HG03039 (cell line): ENCODE results near the gene SALL1.

Experiments used
- ATAC-seq: cut with Tn5 transposase; IDR thresholded peaks from one replicate; pipeline ENCODE4 v1.9.1; 2021; ENCODE audit warnings: mild to moderate bottlenecking, moderate library complexity; ENCODE audit not compliant: unreplicated experiment

Gene SALL1

DNA sequence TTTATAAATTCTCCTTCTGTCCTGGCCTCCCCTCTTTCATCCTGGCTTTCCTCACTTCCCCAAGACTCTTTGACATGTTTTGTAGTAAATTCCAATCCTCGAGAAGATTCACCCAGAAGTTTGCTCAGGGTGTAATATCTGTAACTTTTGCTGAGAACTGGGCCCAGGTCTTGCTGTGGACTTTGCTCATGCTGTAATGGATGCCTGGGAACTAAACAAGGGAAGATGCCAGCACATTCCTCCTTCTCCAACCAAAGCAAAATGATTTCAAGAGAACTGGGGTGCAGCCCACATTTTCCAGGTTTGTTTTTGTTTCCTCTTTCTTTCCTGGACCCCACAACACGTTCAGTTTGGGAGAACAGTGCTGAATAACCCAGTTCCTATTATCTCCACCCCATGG is 6.6 kb upstream of the SALL1 start:
- ATAC-seq, result no peak

DNA sequence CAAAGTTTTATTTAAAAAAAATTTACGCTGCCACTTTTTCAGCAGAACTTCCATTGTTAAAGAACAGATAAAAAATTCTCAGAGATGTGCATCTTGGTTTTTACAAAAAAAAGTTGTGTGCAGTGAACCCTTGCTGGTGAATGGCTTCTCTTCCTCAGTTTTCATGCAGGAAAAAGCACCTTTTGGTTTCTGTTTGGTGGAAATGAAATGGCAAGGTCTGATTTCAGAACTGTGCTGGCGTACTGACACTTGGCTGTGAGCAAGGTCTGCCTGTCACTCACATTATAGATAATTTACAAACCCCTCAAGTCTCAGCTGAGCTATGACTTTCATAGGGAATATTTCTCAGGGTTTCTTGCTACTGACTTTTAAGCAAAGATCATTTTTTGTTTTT is 5.7 kb upstream of the SALL1 start:
- no peak for ATAC-seq

DNA sequence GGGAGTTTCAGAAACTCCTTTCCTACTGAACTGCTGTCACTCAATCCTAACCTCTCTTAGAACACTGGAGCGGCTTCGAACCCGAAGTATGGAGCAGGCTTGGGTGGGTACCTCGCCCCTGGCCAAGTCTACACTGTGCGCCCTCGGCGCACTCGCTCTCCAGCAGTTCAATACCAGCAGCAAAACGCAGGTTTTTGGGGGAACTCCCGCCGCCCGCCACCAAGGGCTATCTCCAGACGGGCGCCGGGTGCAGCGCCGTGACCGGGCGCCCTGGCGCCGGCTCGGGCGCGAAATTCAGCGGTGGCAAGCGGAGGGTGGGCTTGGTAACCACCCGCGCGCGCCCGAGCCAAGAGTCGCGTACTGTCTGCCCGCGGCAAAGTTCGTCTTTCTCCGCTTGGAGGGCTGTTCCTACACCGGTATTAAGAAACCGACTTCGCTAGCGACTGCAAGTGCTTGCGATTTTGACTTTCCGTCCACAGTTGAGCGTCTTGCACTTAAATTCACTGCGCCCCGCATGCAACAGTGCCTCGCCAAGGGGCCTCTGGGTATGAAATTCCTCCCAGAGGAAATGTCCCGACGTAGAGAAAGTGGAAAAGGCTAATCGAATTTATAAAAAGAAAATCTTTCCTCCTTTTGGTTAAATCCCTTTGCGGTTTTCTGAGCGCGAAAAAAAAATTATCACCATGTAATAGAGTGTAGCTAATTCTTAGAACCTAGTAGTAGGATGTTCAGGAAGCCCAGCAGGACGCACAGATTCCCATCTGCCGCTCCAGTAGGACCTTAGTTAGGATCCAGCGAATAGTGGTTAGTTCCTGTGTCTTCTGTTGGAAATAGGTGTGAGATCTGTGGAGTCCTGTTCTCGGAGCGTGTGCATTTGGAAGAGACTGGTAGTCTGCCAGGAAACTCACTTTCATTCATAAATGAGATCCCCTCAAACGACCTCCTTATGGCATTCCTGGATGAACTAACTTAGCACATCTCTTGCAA is 5.0 kb upstream of the SALL1 start:
- no peak for ATAC-seq

DNA sequence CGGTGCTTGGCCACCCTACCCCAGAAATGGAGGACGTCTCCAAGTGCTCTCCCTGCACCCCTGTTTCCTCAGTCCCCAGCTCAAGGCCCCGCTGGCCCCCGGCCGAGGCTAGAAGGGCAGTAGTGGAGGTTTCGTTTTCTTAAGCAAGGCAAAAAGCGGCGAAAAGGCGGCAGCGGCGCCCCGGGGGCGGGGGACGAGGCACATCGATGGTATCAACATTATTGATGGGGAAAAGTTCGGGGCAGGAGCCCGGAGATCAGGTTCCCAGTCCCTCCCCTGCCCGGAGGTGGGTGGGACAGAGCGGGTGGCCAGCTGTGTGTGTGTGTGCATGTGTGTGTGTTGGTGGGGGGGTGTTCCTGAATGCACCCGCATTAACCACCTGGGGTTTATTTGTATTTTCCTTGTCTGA is 4.1 kb upstream of the SALL1 start:
- ATAC-seq, result no peak

DNA sequence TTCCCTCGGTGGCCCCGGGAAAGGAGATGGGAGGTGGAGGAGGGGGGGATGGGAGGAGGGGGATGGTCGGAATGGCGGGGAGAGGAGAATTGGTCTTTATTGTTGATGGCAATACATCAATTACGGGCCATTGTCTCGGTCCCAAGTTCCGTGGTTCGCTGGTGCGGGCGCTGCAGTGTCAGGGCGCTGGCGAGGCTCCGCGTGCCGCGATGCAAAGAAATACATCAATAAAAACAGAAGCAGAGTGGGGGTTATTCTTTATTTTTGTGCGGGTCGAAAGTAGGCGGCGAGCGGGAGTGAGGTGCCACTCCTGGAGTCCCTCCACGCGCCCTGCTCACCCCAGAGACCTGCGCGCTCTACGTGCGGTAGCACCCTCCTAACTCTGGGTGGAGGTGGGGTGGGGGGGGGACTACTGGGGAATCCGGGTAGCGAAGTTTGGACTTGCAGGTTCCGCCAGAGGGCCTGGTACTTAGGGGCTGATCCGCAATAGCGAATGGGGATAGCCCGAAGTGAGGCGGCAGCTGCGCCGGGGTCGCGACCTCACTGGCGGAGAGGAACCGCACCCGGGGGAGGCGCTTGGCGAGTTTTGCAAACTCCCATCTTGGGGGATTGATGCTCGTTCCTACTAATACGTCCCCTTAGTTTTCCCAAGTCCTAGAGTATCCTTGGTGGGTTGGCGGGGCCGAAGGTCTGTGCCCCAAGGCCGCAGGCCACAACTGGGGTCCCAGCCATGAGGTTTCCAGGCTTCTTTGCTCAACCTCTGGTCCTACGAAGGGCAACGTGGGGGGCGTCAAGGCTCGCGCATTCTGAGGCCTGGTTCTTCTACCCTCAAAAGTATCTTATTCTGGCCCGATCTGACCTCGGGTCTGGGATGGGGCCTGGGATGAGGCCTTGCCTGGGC is 3.5 kb upstream of the SALL1 start:
- ATAC-seq, result no peak

DNA sequence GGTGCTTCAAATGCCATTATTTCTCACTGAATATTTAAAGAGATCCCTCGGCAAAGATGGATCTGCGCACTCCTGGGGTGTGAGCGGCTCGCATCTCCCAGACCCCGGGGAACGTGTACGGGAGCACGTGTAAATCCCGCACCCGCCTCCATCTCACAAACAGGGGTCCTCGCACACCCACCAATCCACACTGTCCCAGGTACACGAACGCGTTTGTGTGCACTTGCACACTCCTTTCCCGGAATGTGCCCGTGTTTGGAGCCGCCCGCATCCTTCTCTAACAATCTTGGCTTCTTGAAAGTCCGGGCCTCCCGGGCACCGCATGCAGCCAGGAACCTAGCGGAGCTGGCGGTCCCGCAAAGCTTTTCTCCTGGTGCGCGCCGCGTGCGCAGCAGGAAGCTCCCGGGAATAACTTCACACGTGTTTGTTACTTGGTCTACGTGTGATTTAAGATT is 2.5 kb upstream of the SALL1 start:
- no peak for ATAC-seq

DNA sequence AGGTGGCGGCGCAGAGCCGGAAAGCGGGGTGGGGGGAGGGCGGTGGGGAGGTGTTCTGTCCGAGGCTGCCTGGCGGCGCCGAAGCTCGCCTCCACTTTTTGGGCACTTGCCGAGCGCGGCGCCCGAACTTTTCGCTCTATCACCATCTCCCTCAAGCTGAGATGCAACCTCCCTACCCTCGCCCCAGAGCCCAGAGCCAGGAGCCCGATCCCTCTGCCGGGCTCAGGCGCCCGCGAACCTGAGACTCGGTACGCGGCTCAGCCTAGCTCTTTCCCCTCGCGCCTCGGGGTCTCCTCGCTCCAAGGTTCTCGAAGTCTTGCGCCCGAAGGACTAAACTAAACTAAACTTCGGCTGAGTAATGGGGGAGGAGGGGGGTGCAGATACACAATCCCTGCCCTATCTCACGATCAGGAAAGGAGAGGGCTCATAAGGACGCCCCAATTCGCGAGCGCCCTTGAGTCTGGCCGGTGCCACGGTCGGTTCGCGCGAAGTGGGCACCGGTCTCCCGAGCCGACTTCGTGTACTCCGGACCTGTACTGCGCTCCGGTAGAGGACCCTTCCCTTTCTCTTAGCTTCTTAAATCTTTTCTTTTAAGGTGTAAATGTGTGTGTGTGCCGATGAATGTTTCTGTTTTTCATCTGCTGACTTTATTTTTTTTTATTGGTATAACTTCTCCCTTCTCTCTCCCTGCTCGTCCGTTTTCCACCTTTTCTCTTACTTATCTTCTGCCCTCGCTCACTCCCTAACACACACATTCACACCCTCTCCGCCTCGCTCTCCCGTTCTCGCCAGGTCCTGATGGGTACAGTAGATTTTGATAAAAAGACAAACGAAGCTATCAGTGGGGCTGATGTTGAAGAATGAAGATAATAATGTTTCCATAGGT is 1.9 kb upstream of the SALL1 start:
- ATAC-seq, result no peak

DNA sequence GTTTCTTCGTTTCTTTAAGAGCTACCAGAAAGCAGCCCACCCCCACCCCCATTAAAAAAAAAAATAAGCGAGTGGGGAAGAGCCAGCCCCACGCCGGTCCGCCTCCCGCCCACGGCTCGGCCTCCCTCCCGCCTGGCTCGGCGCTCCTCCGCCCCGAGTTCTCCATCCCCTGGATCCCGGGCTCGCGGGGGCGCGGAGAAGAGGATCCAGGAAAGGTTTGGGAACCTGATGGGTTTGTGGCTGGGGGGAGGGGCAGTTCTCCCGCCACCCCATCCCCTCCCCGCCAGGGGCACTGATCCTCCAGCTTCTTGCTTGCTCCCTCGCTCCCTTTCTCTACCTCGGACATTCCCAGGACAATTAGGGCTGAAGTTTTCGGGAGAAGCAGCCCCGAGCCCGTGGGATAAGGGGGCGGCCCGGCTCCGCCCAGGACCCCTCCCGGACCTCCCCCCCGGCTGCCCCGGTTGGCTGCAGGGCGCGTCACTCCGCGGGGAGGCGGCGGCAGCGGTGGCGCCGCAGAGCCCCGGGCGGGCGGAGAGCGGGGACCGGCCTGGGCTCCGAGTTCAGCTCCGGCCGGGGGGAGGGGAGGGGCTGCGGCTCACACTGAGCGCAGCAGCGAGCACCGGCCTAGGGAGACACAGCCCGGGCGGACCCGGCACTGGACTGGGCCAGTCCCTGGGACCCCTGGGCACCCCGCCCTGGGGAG is 1.0 kb upstream of the SALL1 start:
- no peak for ATAC-seq

DNA sequence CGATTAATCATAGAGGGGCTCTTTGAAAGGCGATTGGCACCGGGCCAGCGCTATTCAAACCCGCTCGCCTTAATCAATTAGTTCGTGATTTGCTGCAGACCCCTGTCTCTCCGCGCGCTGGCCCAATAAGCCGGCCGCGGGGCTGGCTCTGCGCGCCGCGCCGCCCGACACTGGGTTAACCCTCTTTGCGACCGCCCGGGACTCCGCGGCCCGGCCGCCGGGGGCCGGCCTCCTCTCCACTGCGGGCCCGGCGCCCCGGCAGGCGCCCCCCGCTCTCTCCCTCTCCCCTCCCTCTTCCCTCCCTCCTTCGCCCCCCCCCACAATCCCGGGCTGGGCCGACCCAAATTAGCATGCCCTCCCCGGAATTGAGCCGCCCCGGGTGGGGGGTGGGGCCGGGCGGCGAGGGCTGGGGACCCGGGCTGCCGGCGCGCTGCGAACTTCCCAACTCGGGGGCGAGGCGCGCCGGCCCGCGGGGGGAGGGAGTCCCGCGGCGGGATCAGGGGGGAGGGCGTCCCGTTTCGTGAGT is 428 bp upstream of the SALL1 start:
- ATAC-seq, result no peak

DNA sequence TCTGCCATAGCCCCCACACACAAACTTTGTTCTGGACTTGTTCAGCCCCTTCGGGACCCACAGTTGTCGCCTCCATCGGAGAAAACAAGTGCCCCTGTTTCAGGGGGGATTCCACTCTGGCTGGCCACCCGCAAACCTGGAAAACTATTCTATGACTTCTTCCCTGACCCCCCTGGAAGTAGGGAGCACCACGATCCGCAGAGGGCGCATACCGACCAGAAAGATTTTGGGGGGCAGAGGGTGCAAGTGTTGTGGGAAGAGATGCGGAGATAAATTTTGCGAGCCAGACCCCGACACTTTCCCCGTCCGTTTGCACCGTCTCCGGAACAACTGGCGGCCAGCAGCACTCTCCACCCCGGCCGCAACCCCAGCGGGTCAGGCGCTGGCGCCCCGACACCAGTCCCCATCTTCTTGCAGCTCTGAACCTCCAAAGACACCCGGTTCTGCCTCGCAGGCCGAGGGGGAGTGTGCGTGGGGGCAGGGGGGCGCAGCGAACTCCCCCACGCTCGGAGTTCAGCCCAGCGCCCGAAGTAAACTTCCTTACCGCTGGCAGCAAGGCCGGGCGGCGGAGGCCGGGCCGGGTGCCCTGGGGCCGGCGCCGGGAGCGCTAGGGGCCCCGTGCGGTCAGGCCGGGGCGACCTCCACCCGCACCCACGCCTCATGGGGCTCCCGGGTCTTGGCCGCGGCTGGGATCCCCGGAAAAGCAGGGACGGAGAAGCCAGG is 744 bp downstream of the SALL1 start:
- no peak for ATAC-seq

DNA sequence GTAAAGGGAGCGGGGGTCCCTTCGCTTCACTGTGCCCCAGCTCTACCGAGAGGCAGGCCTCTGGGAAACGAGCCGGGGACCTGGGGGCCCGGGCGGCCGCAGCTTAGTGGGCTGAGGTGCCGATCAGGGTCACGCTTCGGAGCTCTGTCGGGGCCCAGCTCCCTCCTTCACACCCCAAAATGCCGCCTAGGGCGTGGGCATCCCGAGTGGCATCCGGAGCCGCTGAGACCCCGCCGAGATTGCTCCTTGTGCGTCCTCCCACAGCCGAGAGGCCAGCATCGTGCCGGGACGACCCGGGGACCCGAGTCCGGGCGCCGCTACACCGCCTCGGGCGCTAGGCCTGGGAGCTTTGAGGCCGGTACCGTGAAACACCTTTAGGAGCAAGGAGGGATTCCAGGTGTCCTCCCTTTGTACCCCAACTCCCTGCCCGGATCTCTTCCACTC is 1.3 kb downstream of the SALL1 start:
- ATAC-seq, result no peak

DNA sequence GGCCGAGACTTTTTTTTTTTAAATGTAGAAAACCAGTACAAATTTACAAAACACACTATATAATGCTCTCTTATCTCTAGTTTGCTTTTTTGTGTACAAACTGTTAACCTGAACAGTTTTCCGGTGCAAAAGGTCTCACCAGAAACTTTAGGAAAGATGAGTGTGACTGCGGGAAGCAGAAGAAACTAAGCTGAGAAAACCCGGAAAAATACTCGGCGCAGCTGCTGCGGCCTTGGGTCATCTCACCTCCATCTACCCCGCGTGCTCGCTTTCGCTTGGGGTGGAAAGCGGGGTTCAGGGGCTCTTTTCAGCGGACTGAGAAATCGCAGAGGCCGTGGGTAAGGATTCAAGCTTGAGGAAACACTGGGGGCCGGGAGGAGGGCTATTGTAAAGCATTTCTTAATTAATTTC is 1.8 kb downstream of the SALL1 start:
- ATAC-seq, result no peak

DNA sequence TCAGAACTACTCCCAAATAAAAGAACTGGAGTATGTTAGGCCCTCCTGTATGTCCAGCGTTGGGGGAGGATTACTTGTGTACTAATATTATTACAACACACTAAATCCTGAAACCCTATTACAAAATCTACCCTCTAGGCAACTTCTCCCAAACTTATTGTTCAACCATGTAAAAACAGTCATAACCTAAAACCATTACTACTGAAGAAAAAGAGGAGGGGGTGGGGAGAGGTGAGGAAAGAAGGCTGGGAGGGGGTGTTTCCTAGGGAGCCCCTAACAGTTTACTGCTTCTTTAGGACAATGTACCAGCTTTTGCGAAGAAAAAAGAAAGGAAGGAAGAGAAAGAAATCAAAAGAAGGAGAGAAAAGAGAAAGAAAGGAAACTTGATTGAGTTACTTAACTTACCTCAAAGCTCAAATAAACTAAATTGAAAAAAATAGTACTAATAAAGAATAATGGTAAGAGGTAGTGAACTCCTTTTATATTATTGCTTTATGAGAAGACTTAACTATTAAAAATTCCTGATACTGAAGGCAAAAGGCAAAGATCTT is 2.3 kb downstream of the SALL1 start:
- ATAC-seq, result no peak

DNA sequence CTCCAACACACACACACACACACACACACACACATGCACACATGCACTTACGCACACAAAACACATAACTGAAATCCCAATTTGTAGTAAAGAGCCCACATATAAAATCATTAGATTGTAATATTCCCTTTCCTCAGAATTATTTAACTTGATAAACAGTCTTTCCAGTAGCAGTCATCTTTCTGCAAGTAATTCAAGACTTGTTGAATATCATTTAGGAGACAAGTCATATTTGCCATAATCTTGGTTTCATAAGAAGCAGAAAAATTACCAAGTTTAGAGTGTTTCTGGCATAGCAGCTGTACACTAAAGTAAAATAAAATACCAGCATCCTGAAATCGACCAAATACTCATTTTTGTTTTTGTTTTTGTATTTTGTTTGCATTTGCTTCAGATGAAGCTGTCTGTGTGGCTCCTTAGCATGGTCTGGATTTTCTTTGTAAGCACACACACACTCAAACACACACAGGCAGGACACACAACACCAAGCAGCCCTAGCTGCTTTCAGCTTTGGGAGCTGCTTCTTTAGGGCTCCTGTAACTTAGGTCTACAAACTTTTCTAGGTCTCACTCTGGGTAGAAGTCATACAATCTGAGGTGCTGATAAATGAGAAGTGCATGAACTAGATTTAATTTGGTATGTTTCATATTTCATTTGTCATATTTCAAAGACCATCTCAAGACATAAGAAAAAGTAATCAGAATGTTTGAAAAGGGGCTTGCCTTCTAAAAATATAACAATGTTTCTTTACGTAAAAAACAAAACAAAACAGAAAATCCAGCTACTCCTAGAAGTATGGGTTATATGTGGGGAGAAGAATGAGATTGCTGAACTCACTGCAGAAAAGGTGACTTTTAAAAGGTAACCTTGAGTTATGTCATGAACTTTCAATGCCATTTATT is 3.0 kb downstream of the SALL1 start:
- no peak for ATAC-seq

DNA sequence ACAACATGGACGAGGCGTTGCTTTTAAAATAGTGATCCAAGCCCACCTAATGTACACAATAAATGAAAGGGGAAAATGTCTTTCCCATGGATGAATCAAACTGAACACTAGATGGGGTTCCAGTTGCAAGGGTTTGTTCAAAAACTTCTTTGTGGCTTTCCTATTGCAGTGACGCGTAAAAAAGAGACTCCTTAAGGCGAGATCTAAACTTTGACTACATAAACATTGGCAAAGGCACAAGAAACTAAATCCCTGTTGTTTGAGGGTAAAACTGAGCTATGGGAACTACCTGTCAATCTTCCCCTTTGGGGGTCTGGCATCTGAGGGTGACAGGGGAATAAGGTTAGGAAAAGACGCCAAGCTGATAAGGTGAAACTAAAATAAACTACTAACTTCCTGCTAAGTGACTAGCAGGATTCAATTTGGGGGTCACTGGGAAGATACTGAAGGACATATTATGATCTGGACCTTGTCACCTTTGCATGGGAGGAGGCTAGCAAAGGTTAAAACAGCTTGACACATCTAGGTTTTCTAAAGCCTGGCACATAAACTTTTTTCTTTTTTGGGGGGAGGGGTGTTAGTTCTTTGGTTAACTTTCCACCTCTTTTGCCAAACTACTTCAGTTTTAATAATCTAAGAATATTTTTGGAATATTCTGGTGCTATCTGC is 4.7 kb downstream of the SALL1 start:
- ATAC-seq, result no peak

DNA sequence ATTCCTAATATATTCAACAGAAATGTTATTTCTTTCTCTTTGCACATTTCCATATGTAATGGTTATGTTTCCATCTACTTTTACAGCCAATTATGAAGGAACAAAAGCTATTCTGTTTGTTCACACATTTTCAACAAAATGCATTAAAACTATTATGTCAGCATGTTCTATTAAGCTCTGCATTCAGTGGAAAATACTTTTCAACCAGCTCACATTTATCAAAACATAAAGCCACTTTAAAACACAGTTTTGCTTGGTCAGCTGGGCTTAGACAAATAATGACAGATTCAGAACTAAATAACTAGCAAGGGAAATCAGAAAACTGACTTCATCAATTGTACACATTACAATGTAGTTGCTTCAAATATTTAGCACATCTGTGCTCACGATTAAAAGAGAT is 6.9 kb downstream of the SALL1 start:
- no peak for ATAC-seq
